COLO829 (cell line): ENCODE data around the gene GRIK1.

Experiments used
- DNase-seq: peaks from one replicate; pipeline ENCODE4 v3.0.0; 2012; ENCODE audit warnings: low spot score

The GRIK1 gene

GRCh38 chr21:29671728-29672127 lies 268.1 kb downstream of the GRIK1 start:
- DNase-seq: no peak

GRCh38 chr21:29670228-29670627 lies 269.6 kb downstream of the GRIK1 start:
- DNase-seq: no peak

DNA sequence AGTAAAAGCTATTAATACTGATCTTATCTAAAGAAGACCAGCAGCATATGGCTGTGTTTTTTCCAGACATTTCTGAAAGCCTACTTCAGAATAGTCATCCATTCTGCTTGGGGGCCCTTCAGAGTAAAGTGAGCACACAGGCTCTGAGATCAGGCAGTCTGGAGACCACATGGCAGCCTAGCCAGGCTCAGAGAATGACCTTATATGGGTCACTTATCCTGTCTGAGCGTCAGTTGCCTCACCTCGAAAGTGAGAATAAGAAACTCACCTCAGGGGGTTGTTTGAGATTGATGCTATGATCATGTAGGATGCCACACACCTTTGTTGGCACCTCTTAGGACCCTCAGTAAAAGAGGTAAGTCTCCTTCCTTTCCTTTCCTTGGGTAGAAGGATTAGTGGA lies 270.4 kb downstream of the GRIK1 start:
- DNase-seq: no peak

- DNase-seq: peak; percentile 31
These were observed 272.1 kb downstream of the GRIK1 start for GRCh38 chr21:29667651-29668050.

- no peak for DNase-seq
These were observed 275.2 kb downstream of the GRIK1 start for GRCh38 chr21:29664615-29665014.

- no peak for DNase-seq
These were observed 277.9 kb downstream of the GRIK1 start for GRCh38 chr21:29661672-29662442.

GRCh38 chr21:29660047-29660720 lies 279.6 kb downstream of the GRIK1 start:
- DNase-seq: no peak

GRCh38 chr21:29658934-29659203 lies 280.9 kb downstream of the GRIK1 start:
- no peak for DNase-seq

DNA sequence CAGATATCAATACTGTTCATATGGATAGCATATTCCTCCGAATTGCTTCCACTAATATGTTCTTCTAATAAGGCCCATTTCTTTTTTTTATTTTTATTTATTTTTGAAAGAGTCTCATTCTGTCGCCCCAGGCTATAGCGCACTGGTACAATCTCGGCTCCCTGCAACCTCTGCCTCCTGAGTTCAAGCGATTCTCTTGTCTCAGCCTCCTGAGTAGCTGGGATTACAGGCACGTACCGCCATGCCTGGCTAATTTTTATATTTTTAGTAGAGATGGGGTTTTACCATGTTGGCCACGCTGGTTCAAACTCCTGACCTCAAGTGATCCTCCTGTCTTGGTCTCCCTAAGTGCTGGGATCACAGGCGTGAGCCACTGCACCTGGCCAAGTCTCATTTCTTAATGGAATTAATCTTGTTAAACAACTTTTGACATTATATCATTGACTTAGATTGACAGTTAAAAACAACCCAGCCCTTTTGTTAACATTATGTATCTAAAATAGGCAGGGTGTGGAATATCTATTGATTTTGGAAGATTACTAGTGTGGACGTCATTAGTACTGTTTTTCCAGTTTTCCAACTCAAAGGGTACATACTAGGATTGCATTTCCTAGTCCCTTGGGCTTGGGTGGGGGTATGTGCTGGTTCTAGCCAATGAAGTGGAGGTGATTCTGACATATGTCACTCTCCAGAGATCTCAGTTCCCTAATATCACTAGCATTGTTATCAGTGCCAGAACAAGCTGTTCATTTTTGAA lies 281.4 kb downstream of the GRIK1 start:
- no peak for DNase-seq

DNA sequence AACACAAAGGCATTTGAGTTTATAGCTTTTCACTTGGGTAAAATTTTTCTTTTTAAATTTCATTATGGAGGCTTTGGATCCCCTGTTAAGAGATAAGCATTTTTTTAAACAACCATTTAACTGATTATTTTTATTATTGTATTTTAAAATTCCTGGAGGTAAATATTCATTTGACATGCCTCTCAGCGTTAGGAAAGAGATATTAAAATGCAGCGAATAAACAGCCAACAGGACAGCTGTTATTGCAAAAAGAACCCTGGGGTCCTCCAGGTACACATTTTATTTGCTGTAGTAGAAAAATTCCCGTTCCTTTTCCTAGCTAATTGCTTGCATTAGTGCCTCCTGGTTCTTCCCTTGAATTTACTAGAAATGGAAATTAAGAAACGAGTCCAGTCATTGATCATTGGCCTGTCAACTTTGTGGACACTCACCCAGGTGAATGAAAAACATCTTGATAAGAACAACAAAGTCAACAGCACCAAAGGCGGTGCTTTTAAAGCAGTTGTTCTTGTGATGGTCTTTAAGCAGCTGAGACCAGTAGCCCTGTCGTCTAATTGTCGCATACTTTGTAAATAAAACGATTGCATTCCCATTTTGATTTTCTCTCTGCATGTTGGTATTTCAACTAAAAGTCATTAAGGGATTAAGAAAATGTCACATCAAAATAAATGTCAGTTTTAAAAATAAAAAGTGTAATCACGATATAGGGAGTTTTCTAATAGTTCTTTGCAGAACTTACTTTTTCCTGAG lies 282.4 kb downstream of the GRIK1 start:
- DNase-seq: no peak

- DNase-seq: peak; percentile 53
These were observed 283.1 kb downstream of the GRIK1 start for GRCh38 chr21:29656504-29657239.

DNA sequence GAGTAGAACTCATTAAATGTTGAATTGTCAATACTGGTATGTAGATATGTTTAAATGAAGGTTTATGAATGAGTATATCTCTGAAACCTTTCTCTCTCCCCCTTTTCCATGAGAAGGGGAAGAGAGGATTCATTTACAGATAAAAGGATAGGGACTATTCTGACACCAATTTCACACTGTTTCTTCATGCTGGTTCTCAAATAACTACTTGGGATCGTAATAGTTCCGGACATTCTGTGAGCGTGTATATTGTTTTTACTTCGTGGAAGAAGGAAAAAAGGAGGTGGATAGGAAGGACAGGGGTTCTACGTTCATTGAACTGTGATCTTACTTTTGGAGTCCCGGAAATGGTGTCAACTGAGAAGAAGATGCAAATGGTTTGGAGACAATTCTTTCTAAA lies 284.2 kb downstream of the GRIK1 start:
- no peak for DNase-seq

GRCh38 chr21:29654855-29655254 lies 284.9 kb downstream of the GRIK1 start:
- no peak for DNase-seq

DNA sequence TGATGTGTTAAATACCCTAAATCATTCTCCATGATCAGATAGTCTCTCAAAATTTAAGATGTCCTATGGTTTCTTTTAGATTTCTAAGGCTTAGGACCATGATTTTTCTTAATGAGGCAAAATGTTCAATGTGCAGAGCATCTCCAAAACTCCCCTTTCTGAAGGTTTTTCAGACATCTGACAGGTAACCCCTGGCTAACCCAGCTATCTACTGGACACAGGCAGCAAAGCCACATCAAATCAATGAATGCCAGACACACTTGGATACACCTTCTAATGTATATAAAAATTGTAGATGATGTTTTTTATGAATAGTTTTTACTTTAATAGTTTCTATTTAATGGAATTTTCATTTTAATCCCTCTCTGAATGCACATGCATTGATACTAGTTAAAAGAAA lies 285.6 kb downstream of the GRIK1 start:
- no peak for DNase-seq

DNA sequence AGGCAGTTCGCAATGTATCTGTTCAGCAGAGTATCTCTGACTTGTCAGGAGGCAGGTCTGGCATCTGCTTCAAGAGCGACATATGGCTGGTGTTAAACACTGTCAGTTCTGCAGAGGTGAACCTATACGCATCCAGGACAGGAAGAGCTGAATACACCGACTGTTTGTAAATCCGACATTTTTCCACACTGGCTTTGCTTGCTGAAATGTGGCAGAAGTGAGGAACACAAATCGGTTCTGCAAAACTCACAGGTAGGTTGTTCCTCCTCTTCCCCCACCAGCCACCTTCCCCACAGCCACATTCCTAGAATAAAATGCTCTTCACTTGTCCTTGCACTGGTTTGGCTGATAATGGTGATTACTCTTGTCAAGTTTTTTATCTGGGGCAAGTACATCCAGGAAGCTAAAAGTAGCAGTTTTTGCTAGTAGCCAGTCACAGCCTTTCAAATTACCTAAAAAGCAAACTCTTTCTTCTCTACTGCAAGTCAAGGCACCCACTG lies 289.2 kb downstream of the GRIK1 start:
- DNase-seq: no peak

GRCh38 chr21:29649406-29649814 lies 290.4 kb downstream of the GRIK1 start:
- DNase-seq: no peak

DNA sequence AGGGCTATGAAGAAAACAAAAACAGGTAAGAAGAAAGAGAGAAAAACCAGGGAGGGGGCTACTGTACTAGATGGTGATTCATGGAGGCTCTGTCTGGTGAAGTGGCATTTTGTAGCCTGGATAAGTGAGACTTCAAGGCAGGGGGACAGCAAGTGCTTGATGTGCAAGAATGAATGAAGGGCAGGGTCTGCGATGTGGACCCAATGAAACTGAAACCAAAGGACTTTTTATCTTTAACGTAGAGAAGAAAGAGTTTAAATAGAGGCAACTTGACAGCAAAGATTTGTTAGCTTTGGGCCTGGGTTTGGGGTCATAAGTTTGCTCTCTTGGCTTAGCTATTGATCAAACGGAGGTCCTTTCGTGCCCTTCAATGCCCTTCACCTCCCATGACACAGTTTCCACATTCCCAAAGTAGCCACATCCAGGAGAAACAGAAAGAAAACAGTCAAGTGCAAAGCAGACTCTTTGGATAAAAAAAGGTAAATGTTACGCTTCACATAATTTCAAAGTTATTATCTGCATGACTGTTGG lies 291.0 kb downstream of the GRIK1 start:
- no peak for DNase-seq

GRCh38 chr21:29647353-29647781 lies 292.4 kb downstream of the GRIK1 start:
- peak; percentile 17 for DNase-seq

DNA sequence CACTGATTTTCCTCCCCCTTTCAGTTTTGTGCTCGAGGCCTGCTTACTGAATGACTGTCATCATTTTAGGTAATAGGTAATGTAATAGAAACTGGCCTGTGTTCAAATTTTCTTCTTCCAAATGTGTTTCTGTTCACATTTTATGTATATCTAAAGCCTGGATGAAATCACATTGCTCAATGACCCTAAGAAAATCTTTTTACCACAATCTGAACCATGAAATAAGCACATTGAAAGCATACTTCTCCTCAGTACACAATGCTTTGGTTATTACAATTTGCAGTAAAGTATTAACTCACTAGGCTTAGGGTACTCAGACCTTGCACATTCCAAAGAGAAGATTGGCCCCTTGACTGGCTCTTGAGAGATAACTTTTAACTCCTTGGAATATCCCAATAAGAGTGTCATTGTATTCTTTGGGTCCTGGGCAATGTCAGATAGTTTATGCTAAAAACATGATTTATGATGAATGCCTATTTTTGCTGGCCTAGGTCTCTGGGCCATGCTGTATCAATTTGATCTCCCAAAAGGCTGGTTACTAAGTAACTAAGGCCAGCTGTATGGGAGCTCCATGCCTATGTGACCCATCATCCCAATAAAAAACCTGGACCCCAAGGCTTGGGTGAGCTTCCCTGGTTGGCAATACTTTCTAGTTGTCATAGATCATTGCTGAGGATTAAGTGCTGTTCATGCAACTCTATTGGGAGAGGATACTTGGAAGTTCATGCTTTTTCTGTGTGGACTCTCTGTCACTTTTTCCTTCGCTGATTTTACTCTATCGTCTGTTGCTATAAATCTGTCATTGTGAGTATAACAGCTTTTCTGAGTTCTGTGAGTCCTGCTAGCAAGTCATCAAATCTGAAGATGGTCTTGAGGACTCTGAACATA lies 293.9 kb downstream of the GRIK1 start:
- DNase-seq: no peak

- no peak for DNase-seq
These were observed 296.5 kb downstream of the GRIK1 start for GRCh38 chr21:29643289-29643688.
